Measurements from ENCODE around the gene ZNF85. TPM values are rescaled to one million over a fixed set of nuclear protein-coding genes. Genes with fewer than 3 reads are reported as not detected.
"Not testable (repeated sequence)": the region's sequence is repeated elsewhere in the genome, so short reads cannot be mapped to it uniquely, and the experiment has no call there.

ZNF85 gene
- total RNA-seq, 1 donor from 2014 or later, result 15.3 TPM

GRCh38 chr19:20969498-20969897 is 46.4 kb downstream of the ZNF85 start:
- Mint-ChIP-seq H3K27me3 (ENCODE audit: low read depth, unreplicated experiment) (no peaks in the 10 kb centered on the region), H3K27ac (ENCODE audit: unreplicated experiment) (no peak overlapping the region), H3K4me3 (ENCODE audit: unreplicated experiment) (no peak overlapping the region), H3K36me3 (ENCODE audit: low read depth, unreplicated experiment) (no peaks in the 10 kb centered on the region), H3K9me3 (ENCODE audit: unreplicated experiment) (peaks cover 1% of the 10 kb centered on the region), H3K4me1 (ENCODE audit: low read depth, unreplicated experiment) (no peaks in the 10 kb centered on the region)
- FAIRE-seq (no peak), DNase-seq (ENCODE audit: low read depth) (no peak)
- no peaks in the 10 kb centered on the region for H4K20me1 ChIP-seq (ENCODE audit: insufficient read depth, low read length)
- H3K9me3 ChIP-seq (ENCODE audit: insufficient read depth, low read depth, low read length), result peaks cover 28% of the 10 kb centered on the region
- no peaks in the 10 kb centered on the region for H3K27me3 ChIP-seq (ENCODE audit: insufficient read depth, low read length)
- H3K4me2 ChIP-seq (ENCODE audit: low read length), result no peak overlapping the region
- H3K9ac ChIP-seq (ENCODE audit: low read length), result no peak overlapping the region
- TF ChIP-seq EZH2 (IDR thresholded peaks at IDR 0.05; ENCODE audit: insufficient read depth, low read length) (no peak), CTCF (IDR thresholded peaks at IDR 0.05; ENCODE audit: insufficient read depth, low read depth, low read length) (no peak)
- no peaks in the 10 kb centered on the region for H3K4me1 ChIP-seq (ENCODE audit: insufficient read depth, low read length)
- H2AFZ ChIP-seq (ENCODE audit: low read depth, low read length), result no peak overlapping the region
- no peaks in the 10 kb centered on the region for H3K79me2 ChIP-seq (ENCODE audit: insufficient read depth, low read length)
- H3K4me3 ChIP-seq (ENCODE audit: insufficient read depth, low read depth, low read length), result no peak overlapping the region
- no peaks in the 10 kb centered on the region for H3K36me3 ChIP-seq (ENCODE audit: insufficient read depth, low read length)
- no peak overlapping the region for H3K27ac ChIP-seq (ENCODE audit: low read depth, low read length)

- no peaks in the 10 kb centered on the region for H3K27me3 ChIP-seq (ENCODE audit: insufficient read depth, low read length)
- H3K4me1 Mint-ChIP-seq (ENCODE audit: low read depth, unreplicated experiment), result no peaks in the 10 kb centered on the region
- H3K4me1 ChIP-seq (ENCODE audit: insufficient read depth, low read length), result no peaks in the 10 kb centered on the region
- FAIRE-seq (no peak), DNase-seq (ENCODE audit: low read depth) (no peak)
- H4K20me1 ChIP-seq (ENCODE audit: insufficient read depth, low read length), result no peaks in the 10 kb centered on the region
- no peak overlapping the region for H3K4me2 ChIP-seq (ENCODE audit: low read length)
- no peaks in the 10 kb centered on the region for H3K27me3 Mint-ChIP-seq (ENCODE audit: low read depth, unreplicated experiment)
- no peaks in the 10 kb centered on the region for H3K36me3 ChIP-seq (ENCODE audit: insufficient read depth, low read length)
- H3K27ac ChIP-seq (ENCODE audit: low read depth, low read length), result no peak overlapping the region
- H2AFZ ChIP-seq (ENCODE audit: low read depth, low read length), result no peak overlapping the region
- H3K4me3 ChIP-seq (ENCODE audit: insufficient read depth, low read depth, low read length), result no peak overlapping the region
- peaks cover 28% of the 10 kb centered on the region for H3K9me3 ChIP-seq (ENCODE audit: insufficient read depth, low read depth, low read length)
- TF ChIP-seq CTCF (IDR thresholded peaks at IDR 0.05; ENCODE audit: insufficient read depth, low read depth, low read length) (no peak), EZH2 (IDR thresholded peaks at IDR 0.05; ENCODE audit: insufficient read depth, low read length) (no peak)
- no peaks in the 10 kb centered on the region for H3K36me3 Mint-ChIP-seq (ENCODE audit: low read depth, unreplicated experiment)
- no peak overlapping the region for H3K27ac Mint-ChIP-seq (ENCODE audit: unreplicated experiment)
- no peaks in the 10 kb centered on the region for H3K79me2 ChIP-seq (ENCODE audit: insufficient read depth, low read length)
- H3K4me3 Mint-ChIP-seq (ENCODE audit: unreplicated experiment), result no peak overlapping the region
- no peak overlapping the region for H3K9ac ChIP-seq (ENCODE audit: low read length)
- peaks cover 1% of the 10 kb centered on the region for H3K9me3 Mint-ChIP-seq (ENCODE audit: unreplicated experiment)
These were observed 46.8 kb downstream of the ZNF85 start for GRCh38 chr19:20969898-20970297.

- H3K9me3 Mint-ChIP-seq (ENCODE audit: unreplicated experiment), result peaks cover 28% of the 10 kb centered on the region
- H3K4me1 ChIP-seq (ENCODE audit: insufficient read depth, low read length); H3K27me3 Mint-ChIP-seq (ENCODE audit: low read depth, unreplicated experiment); H3K4me3 Mint-ChIP-seq (ENCODE audit: unreplicated experiment); DNase-seq (ENCODE audit: low read depth); H3K36me3 Mint-ChIP-seq (ENCODE audit: low read depth, unreplicated experiment); H2AFZ ChIP-seq (ENCODE audit: low read depth, low read length); H3K27me3 ChIP-seq (ENCODE audit: insufficient read depth, low read length); H3K4me1 Mint-ChIP-seq (ENCODE audit: low read depth, unreplicated experiment); H3K9me3 ChIP-seq (ENCODE audit: insufficient read depth, low read depth, low read length); H3K36me3 ChIP-seq (ENCODE audit: insufficient read depth, low read length); FAIRE-seq; H3K79me2 ChIP-seq (ENCODE audit: insufficient read depth, low read length); H3K27ac ChIP-seq (ENCODE audit: low read depth, low read length); H3K4me2 ChIP-seq (ENCODE audit: low read length); H3K9ac ChIP-seq (ENCODE audit: low read length); H3K27ac Mint-ChIP-seq (ENCODE audit: unreplicated experiment); H4K20me1 ChIP-seq (ENCODE audit: insufficient read depth, low read length); H3K4me3 ChIP-seq (ENCODE audit: insufficient read depth, low read depth, low read length): not testable (repeated sequence)
These were observed 69.7 kb downstream of the ZNF85 start for GRCh38 chr19:20992788-20993187.

Measured in astrocyte (in vitro differentiated cells and primary cell).